ENCODE measurements around the gene ENOX1. TPM values are rescaled to one million over a fixed set of nuclear protein-coding genes. Genes with fewer than 3 reads are reported as not detected.

Gene ENOX1
- total and polyA plus RNA-seq, 9 of the 15 experiments (the other 6 are each of a cell fraction or from before 2014, with no cell fraction given) = not detected

GRCh38 chr13:43405457-43405856 lies 381.3 kb downstream of the ENOX1 start:
- BruUV-seq (replicated peaks) = no TSS peak
- ChIA-PET CTCF (ENCODE audit: low intra/inter-chr PET ratio) (no interaction called here), POLR2A (interaction anchor here (0.6 kb wide), 1 partner anchor 147 kb away, joined by 3 read pairs; no protein-coding TSS in a partner anchor)
- H3K9me1 ChIP-seq (ENCODE audit: control insufficient read depth, insufficient read depth, low read length) = no peaks in the 10 kb centered on the region
- H3K27ac ChIP-seq (ENCODE audit: extremely low read depth, low read depth, low read length) = no peak overlapping the region
- ATAC-seq = no peak
- WGBS (ENCODE audit: insufficient coverage, low coverage, missing lambda C conversion rate) = 0% methylated on average over 1 of the region's 1 CpG
- no peaks in the 10 kb centered on the region for H3K9me3 ChIP-seq (replicated peaks; ENCODE audit: control insufficient read depth, insufficient read depth, low read depth, low read length)
- H3K36me3 ChIP-seq (ENCODE audit: control insufficient read depth, insufficient read depth, low read length) = no peaks in the 10 kb centered on the region
- intact Hi-C loops (cut with micrococcal nuclease) (no loop called here), in situ Hi-C loops (cut with MboI) (no loop called here)
- H3K9ac ChIP-seq (ENCODE audit: insufficient read depth in 1 of 2, low read depth in 2 of 2, low read length in 2 of 2) = no peak overlapping the region
- no peaks in the 10 kb centered on the region for H3K4me1 ChIP-seq (replicated peaks in 1 of 2; ENCODE audit: control insufficient read depth in 2 of 2, insufficient read depth in 2 of 2, low read length in 2 of 2)
- no peaks in the 10 kb centered on the region for H3K79me2 ChIP-seq (ENCODE audit: control insufficient read depth, insufficient read depth, low read length)
- no peak overlapping the region for H3K4me3 ChIP-seq
- FAIRE-seq = no peak
- no peak overlapping the region for H3K4me2 ChIP-seq (ENCODE audit: insufficient read depth, low read length)
- DNase-seq (ENCODE audit: extremely low read depth in 1 of 4, low spot score in 3 of 4) = no peak
- no peak overlapping the region for H2AFZ ChIP-seq (ENCODE audit: low read depth, low read length)
- H4K20me1 ChIP-seq (replicated peaks; ENCODE audit: control insufficient read depth, insufficient read depth, low read length) = no peaks in the 10 kb centered on the region
- no peaks in the 10 kb centered on the region for H3K27me3 ChIP-seq (ENCODE audit: control insufficient read depth in 2 of 2, insufficient read depth in 2 of 2, low read length in 2 of 2)
- no peak for TF ChIP-seq ARID3B (CRISPR knock-in tag; IDR thresholded peaks at IDR 0.05; ENCODE audit: borderline replicate concordance)
- no peak for TF ChIP-seq NR4A1 (CRISPR knock-in tag; IDR thresholded peaks at IDR 0.05)
- no peak for TF ChIP-seq NR4A1 (tag; IDR thresholded peaks at IDR 0.05)
- TF ChIP-seq GTF2E2 (tag; IDR thresholded peaks at IDR 0.05) = no peak
- TF ChIP-seq, protein P1, sequence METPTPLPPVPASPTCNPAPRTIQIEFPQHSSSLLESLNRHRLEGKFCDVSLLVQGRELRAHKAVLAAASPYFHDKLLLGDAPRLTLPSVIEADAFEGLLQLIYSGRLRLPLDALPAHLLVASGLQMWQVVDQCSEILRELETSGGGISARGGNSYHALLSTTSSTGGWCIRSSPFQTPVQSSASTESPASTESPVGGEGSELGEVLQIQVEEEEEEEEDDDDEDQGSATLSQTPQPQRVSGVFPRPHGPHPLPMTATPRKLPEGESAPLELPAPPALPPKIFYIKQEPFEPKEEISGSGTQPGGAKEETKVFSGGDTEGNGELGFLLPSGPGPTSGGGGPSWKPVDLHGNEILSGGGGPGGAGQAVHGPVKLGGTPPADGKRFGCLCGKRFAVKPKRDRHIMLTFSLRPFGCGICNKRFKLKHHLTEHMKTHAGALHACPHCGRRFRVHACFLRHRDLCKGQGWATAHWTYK (CRISPR knock-in tag; IDR thresholded peaks at IDR 0.05) = no peak
- TF ChIP-seq NUFIP1 (IDR thresholded peaks at IDR 0.05; ENCODE audit: partially characterized antibody) = no peak
- no peak for TF ChIP-seq ZNF324 (CRISPR knock-in tag; IDR thresholded peaks at IDR 0.05)
- TF ChIP-seq ZNF212 (CRISPR knock-in tag; IDR thresholded peaks at IDR 0.05) = no peak
- no peak for TF ChIP-seq CBFA2T3 (IDR thresholded peaks at IDR 0.05)
- TF ChIP-seq TAF1 (IDR thresholded peaks at IDR 0.05; ENCODE audit: control insufficient read depth, extremely low read depth, insufficient read depth, low read length, severe bottlenecking) = no peak
- no peak for TF ChIP-seq STAT6 (CRISPR knock-in tag; IDR thresholded peaks at IDR 0.05)
- no peak for TF ChIP-seq MBD2 (IDR thresholded peaks at IDR 0.05; ENCODE audit: borderline replicate concordance, low read depth)
- TF ChIP-seq GTF2A2 (tag; IDR thresholded peaks at IDR 0.05) = no peak
